ENCODE data around the gene GALNT10. TPM values are rescaled to one million over a fixed set of nuclear protein-coding genes. Genes with fewer than 3 reads are reported as not detected.

The GALNT10 gene
- total RNA-seq, 1 donor from 2014 or later = 57.6 TPM

- no peak for TF ChIP-seq CTCF (IDR thresholded peaks at IDR 0.05)
- no peaks in the 10 kb centered on the region for H3K4me1 ChIP-seq
- no peak for DNase-seq
- no peaks in the 10 kb centered on the region for H3K27me3 ChIP-seq (ENCODE audit: low read depth)
- no peak for ATAC-seq
- H3K4me3 ChIP-seq = no peak overlapping the region
- peaks cover 41% of the 10 kb centered on the region for H3K36me3 ChIP-seq
- H3K9me3 ChIP-seq = no peaks in the 10 kb centered on the region
- H3K27ac ChIP-seq = no peak overlapping the region
- intact Hi-C loops (cut with DNase I) = no loop called here
Measured at GRCh38 chr5:154390096-154390495, 199.6 kb downstream of the GALNT10 start.

- intact Hi-C loops (cut with DNase I) = no loop called here
- no peak for ATAC-seq
- Histone ChIP-seq H3K4me3 (no peak overlapping the region), H3K36me3 (peaks cover 42% of the 10 kb centered on the region), H3K9me3 (no peaks in the 10 kb centered on the region), H3K27me3 (ENCODE audit: low read depth) (no peaks in the 10 kb centered on the region), H3K27ac (no peak overlapping the region), H3K4me1 (no peaks in the 10 kb centered on the region)
- DNase-seq = no peak
- TF ChIP-seq CTCF (IDR thresholded peaks at IDR 0.05) = no peak
Measured at GRCh38 chr5:154390746-154391359, 200.3 kb downstream of the GALNT10 start.

- no peak for TF ChIP-seq CTCF (IDR thresholded peaks at IDR 0.05)
- no peak for ATAC-seq
- intact Hi-C loops (cut with DNase I) = no loop called here
Measured at GRCh38 chr5:154391788-154392187, 201.3 kb downstream of the GALNT10 start.

GRCh38 chr5:154393850-154394249 is 203.3 kb downstream of the GALNT10 start:
- TF ChIP-seq CTCF (IDR thresholded peaks at IDR 0.05) = no peak
- H3K27me3 ChIP-seq (ENCODE audit: low read depth) = no peaks in the 10 kb centered on the region
- no peak for ATAC-seq
- DNase-seq = no peak
- H3K9me3 ChIP-seq = no peaks in the 10 kb centered on the region
- no peak overlapping the region for H3K4me3 ChIP-seq
- peaks cover 8% of the 10 kb centered on the region for H3K4me1 ChIP-seq
- peaks cover 33% of the 10 kb centered on the region for H3K36me3 ChIP-seq
- intact Hi-C loops (cut with DNase I) = no loop called here
- H3K27ac ChIP-seq = no peak overlapping the region

More at GRCh38 chr5:154391788-154392187, 201.3 kb downstream of the GALNT10 start:
- Histone ChIP-seq H3K27me3 (ENCODE audit: low read depth) (no peaks in the 10 kb centered on the region), H3K4me1 (no peaks in the 10 kb centered on the region), H3K27ac (no peak overlapping the region), H3K9me3 (no peaks in the 10 kb centered on the region), H3K36me3 (peaks cover 38% of the 10 kb centered on the region), H3K4me3 (no peak overlapping the region)
- DNase-seq = no peak

- H3K27ac ChIP-seq = no peak overlapping the region
- H3K4me1 ChIP-seq = peaks cover 8% of the 10 kb centered on the region
- H3K9me3 ChIP-seq = no peaks in the 10 kb centered on the region
- no peak for TF ChIP-seq CTCF (IDR thresholded peaks at IDR 0.05)
- peaks cover 33% of the 10 kb centered on the region for H3K36me3 ChIP-seq
- no peaks in the 10 kb centered on the region for H3K27me3 ChIP-seq (ENCODE audit: low read depth)
- H3K4me3 ChIP-seq = no peak overlapping the region
- ATAC-seq (peak in 1 of 2 donors; percentile 16), DNase-seq (no peak)
- intact Hi-C loops (cut with DNase I) = no loop called here
Measured at GRCh38 chr5:154394307-154394706, 203.8 kb downstream of the GALNT10 start.

Measured in lower lobe of right lung (tissue), 2 donors.